Smooth muscle cell (in vitro differentiated cells): ENCODE results near the gene PTTG2. TPM values are rescaled to one million over a fixed set of nuclear protein-coding genes. Genes with fewer than 3 reads are reported as not detected.
A peak's percentile ranks its signal among the peaks of the same experiment; 100 is the strongest.

Experiments
- DNase-seq: peaks from one replicate; lab custom pipeline; 2025; ENCODE audit not compliant: unreplicated experiment; lab: John Stamatoyannopoulos, UW
- H2AFZ ChIP-seq: fragments of 200-600 bp; sonication (generic); 2 replicates; pipeline ENCODE4 v1.6.0; 2016; ENCODE audit warnings: antibody characterized with exemption, low read depth, mild to moderate bottlenecking
- H3F3A ChIP-seq: fragments of 200-600 bp; sonication (generic); 2 replicates; pipeline ENCODE4 v1.6.0; 2017; ENCODE audit warnings: antibody characterized with exemption, low read depth
- H3K27ac ChIP-seq: fragments of 200-600 bp; sonication (generic); 2 replicates; pipeline ENCODE4 v1.5.1; 2016; ENCODE audit warnings: low read depth, mild to moderate bottlenecking
- H3K27me3 ChIP-seq: fragments of 200-600 bp; sonication (generic); 2 replicates; pipeline ENCODE4 v1.6.1; 2016; ENCODE audit warnings: low read depth, mild to moderate bottlenecking
- H3K36me3 ChIP-seq: fragments of 200-600 bp; sonication (generic); 2 replicates; pipeline ENCODE4 v1.5.1; 2016; ENCODE audit warnings: low read depth
- H3K4me1 ChIP-seq: fragments of 200-600 bp; sonication (generic); 2 replicates; pipeline ENCODE4 v1.5.1; 2016; ENCODE audit warnings: low read depth
- H3K4me2 ChIP-seq: fragments of 200-600 bp; sonication (generic); 2 replicates; pipeline ENCODE4 v1.6.0; 2016; ENCODE audit warnings: mild to moderate bottlenecking
- H3K4me3 ChIP-seq: fragments of 200-600 bp; sonication (generic); 2 replicates; pipeline ENCODE4 v1.5.1; 2016; ENCODE audit warnings: mild to moderate bottlenecking
- H3K79me2 ChIP-seq: fragments of 200-600 bp; sonication (generic); 2 replicates; pipeline ENCODE4 v1.6.0; 2016; ENCODE audit warnings: low read depth, mild to moderate bottlenecking
- H3K9ac ChIP-seq: fragments of 200-600 bp; sonication (generic); 2 replicates; pipeline ENCODE4 v1.6.0; 2016; ENCODE audit warnings: low read depth
- H3K9me3 ChIP-seq: fragments of 200-600 bp; sonication (generic); replicated peaks from 2 replicates; pipeline ENCODE4 v1.5.1; 2016; ENCODE audit warnings: low read depth
- H4K20me1 ChIP-seq: fragments of 200-600 bp; sonication (generic); 2 replicates; pipeline ENCODE4 v1.6.0; 2016; ENCODE audit warnings: low read depth
- WGBS: methylation state at CpG from one replicate; pipeline ENCODE4 v1.1.7; 2016; ENCODE audit warnings: low lambda C conversion rate; 5-methylcytosine and 5-hydroxymethylcytosine counted together
- polyA plus RNA-seq: library from polyadenylated mRNA; unstranded; fragments of >200 nt; fragmentation: Nextera tagmentation; extraction: Ambion mirVana; gene quantifications from 2 replicates; pipeline ENCODE4 v1.2.1, GENCODE V29; 2016
- total RNA-seq: library from RNA; depleted of rRNA; stranded (reverse); fragments of >200 nt; gene quantifications from 2 replicates; pipeline ENCODE4 v1.2.3, GENCODE V29; 2014
- TF ChIP-seq, protein P1 (sequence below): fragments of 200-600 bp; sonication (generic); IDR thresholded peaks from 2 replicates; pipeline ENCODE4 v1.5.1; 2017; ENCODE audit warnings: borderline replicate concordance, mild to moderate bottlenecking, antibody characterized with exemption; ENCODE audit not compliant: insufficient read depth, poor library complexity, severe bottlenecking

The PTTG2 gene
- total and polyA plus RNA-seq, 2 experiments from 2014 or later: not detected

DNA sequence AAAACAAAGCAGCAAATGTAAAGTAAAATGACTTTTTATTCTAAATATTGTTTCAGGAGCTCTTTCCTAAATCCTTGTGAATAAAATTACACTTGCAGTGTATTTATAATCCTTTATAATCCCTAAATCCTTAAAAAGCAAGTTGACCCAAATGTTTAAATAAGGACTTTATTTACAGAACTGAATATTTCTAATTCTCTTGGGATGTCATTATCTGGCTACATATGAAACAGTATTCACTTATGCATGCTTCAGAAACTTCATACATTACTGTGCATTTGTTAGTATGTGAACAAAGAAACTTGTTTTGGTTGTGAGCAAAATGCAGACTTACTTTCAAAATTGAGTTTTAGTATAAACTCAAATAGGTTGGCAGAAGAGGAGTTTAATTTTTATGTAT lies 49.2 kb downstream of the PTTG2 start:
- H3K4me2 ChIP-seq: peak overlapping the region; percentile 38

DNA sequence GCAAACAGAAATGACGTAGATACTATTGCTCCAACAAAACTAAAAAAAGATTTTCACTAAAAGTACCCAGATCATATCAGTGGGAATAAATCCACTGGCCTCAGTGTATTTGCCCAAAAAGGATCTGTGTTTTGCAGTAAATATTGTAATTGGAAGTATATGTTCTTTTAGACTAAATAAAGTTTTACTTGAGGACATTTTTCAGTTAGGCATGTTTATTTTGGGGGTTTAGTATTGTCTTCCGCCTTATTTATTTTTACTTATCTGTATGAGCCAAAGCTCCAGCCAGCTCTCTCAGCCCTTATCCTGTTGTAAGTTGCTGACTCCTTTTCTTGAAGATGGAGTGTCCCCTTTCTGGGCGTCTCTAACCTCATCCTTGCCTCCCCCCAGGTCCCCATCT lies 49.8 kb downstream of the PTTG2 start:
- no peaks in the 10 kb centered on the region for H3K36me3 ChIP-seq
- 70% methylated on average over 3 of the region's 3 CpGs for WGBS
- H3K4me3 ChIP-seq: no peak overlapping the region
- TF ChIP-seq, protein P1, sequence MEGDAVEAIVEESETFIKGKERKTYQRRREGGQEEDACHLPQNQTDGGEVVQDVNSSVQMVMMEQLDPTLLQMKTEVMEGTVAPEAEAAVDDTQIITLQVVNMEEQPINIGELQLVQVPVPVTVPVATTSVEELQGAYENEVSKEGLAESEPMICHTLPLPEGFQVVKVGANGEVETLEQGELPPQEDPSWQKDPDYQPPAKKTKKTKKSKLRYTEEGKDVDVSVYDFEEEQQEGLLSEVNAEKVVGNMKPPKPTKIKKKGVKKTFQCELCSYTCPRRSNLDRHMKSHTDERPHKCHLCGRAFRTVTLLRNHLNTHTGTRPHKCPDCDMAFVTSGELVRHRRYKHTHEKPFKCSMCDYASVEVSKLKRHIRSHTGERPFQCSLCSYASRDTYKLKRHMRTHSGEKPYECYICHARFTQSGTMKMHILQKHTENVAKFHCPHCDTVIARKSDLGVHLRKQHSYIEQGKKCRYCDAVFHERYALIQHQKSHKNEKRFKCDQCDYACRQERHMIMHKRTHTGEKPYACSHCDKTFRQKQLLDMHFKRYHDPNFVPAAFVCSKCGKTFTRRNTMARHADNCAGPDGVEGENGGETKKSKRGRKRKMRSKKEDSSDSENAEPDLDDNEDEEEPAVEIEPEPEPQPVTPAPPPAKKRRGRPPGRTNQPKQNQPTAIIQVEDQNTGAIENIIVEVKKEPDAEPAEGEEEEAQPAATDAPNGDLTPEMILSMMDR: no peak
- H2AFZ ChIP-seq: no peak overlapping the region
- no peaks in the 10 kb centered on the region for H3F3A ChIP-seq
- H4K20me1 ChIP-seq: peaks cover 94% of the 10 kb centered on the region
- peak overlapping the region; percentile 38 for H3K4me2 ChIP-seq
- H3K4me1 ChIP-seq: peaks cover 15% of the 10 kb centered on the region
- DNase-seq: no peak
- no peaks in the 10 kb centered on the region for H3K9me3 ChIP-seq
- H3K27ac ChIP-seq: no peak overlapping the region
- H3K79me2 ChIP-seq: peaks cover 51% of the 10 kb centered on the region
- no peak overlapping the region for H3K9ac ChIP-seq
- H3K27me3 ChIP-seq: no peaks in the 10 kb centered on the region

More for the DNA sequence above, 49.2 kb downstream of the PTTG2 start:
- Histone ChIP-seq H3K9ac (no peak overlapping the region), H3K9me3 (no peaks in the 10 kb centered on the region), H2AFZ (no peak overlapping the region), H3K27ac (no peak overlapping the region), H3K79me2 (peaks cover 54% of the 10 kb centered on the region), H3K36me3 (no peaks in the 10 kb centered on the region), H4K20me1 (peaks cover 94% of the 10 kb centered on the region), H3K4me3 (no peak overlapping the region), H3K27me3 (no peaks in the 10 kb centered on the region), H3F3A (no peaks in the 10 kb centered on the region), H3K4me1 (peaks cover 20% of the 10 kb centered on the region)
- TF ChIP-seq, protein P1: no peak
- DNase-seq: no peak

Other genes with a start within 250 kb of the PTTG2 start
- 29.9 and 38.7 TPM in 2 replicates for gene PGM2, start 133.7 kb upstream of the PTTG2 start, total RNA-seq
- 11.6 and 17.3 TPM in 2 replicates for gene PGM2, start 133.7 kb upstream of the PTTG2 start, polyA plus RNA-seq
- gene TBC1D1, start 69.3 kb upstream of the PTTG2 start, total RNA-seq: 101 and 117 TPM in 2 replicates
- 77.2 and 81.5 TPM in 2 replicates for gene TBC1D1, start 69.3 kb upstream of the PTTG2 start, polyA plus RNA-seq